K562 (cell line): ENCODE data around the gene RINL. TPM values are rescaled to one million over a fixed set of nuclear protein-coding genes. Genes with fewer than 3 reads are reported as not detected.
A peak's percentile ranks its signal among the peaks of the same experiment; 100 is the strongest.

Experiments
- BCL6 ChIP-seq: fragments of 250-450 bp; sonication (Bioruptor Pico); IDR thresholded peaks from 2 replicates; pipeline ENCODE4 v1.4.0; 2020
- CREB5 ChIP-seq: fragments of 250-450 bp; sonication (Bioruptor Pico); IDR thresholded peaks from 2 replicates; pipeline ENCODE4 v1.5.0; 2020; ENCODE audit warnings: mild to moderate bottlenecking
- ELK1 ChIP-seq: sonication (generic); formaldehyde crosslinking; IDR thresholded peaks from 2 replicates; pipeline ENCODE4 v1.8.1; 2022; ENCODE audit warnings: missing genetic modification reagents
- HEY1 ChIP-seq: fragments of 250-450 bp; sonication (Bioruptor Pico); IDR thresholded peaks from 2 replicates; pipeline ENCODE4 v1.5.0; 2020; ENCODE audit warnings: mild to moderate bottlenecking, moderate library complexity, borderline replicate concordance
- HMGXB4 ChIP-seq: sonication (generic); formaldehyde crosslinking; IDR thresholded peaks from 2 replicates; pipeline ENCODE4 v1.8.1; 2023; ENCODE audit warnings: mild to moderate bottlenecking, missing genetic modification reagents
- HSF4 ChIP-seq: fragments of 250-450 bp; sonication (Bioruptor Pico); IDR thresholded peaks from 2 replicates; pipeline ENCODE4 v2.1.2; 2022; ENCODE audit warnings: mild to moderate bottlenecking, moderate library complexity, borderline replicate concordance
- MITF ChIP-seq: IDR thresholded peaks from 2 replicates; pipeline ENCODE4 v1.6.1; 2014; ENCODE audit warnings: antibody characterized with exemption
- RUNX1 ChIP-seq: sonication (generic); IDR thresholded peaks from 2 replicates; pipeline ENCODE4 v1.6.1; 2016; ENCODE audit warnings: antibody characterized with exemption, low read depth
- ZBTB1 ChIP-seq: sonication (generic); formaldehyde crosslinking; IDR thresholded peaks from 2 replicates; pipeline ENCODE4 v1.8.1; 2023; ENCODE audit warnings: missing genetic modification reagents, low read depth, mild to moderate bottlenecking, borderline replicate concordance
- ZBTB40 ChIP-seq, 2 experiments: fragments of 450-650 bp in 1 of 2; sonication (generic) in 1 of 2; formaldehyde crosslinking in 1 of 2; IDR thresholded peaks; 2 replicates each; pipeline versions ENCODE4 v1.7.1 to v1.9.0; 2016 to 2022; ENCODE audit warnings: inconsistent platforms in 1 of 2, mild to moderate bottlenecking in 1 of 2, missing genetic modification reagents in 1 of 2
- ZBTB7A ChIP-seq: IDR thresholded peaks from 2 replicates; pipeline ENCODE4 v1.6.1; 2011; ENCODE audit warnings: low read depth, mild to moderate bottlenecking, low read length, moderate library complexity, borderline replicate concordance; ENCODE audit not compliant: control insufficient read depth
- ZNF780A ChIP-seq: fragments of 250-450 bp; sonication (Bioruptor Pico); IDR thresholded peaks from 2 replicates; pipeline ENCODE4 v1.5.0; 2021; ENCODE audit warnings: mild to moderate bottlenecking
- polyA plus RNA-seq, 8 experiments: library from polyadenylated mRNA; depleted of rRNA in 4 of 8; stranded (reverse) in 5 of 8; unstranded in 3 of 8; fragments of >200 nt; fragmentation: Nextera tagmentation in 2 of 8; fragmentation: Illumina TruSeq in 1 of 8; extraction: Ambion mirVana in 2 of 8; extraction: Trizol in 1 of 8; gene quantifications; 2 replicates each; pipeline versions ENCODE4 v1.2.1 to v1.2.3, GENCODE V29; 2011 to 2014; ENCODE audit warnings: inconsistent platforms in 1 of 8, missing spikeins in 1 of 8
- total RNA-seq, 7 experiments: library from RNA; depleted of rRNA in 6 of 7; stranded (reverse); fragments of >200 nt in 6 of 7; fragmentation: Illumina TruSeq in 2 of 7; extraction: Trizol in 2 of 7; gene quantifications; 2 replicates each; pipeline versions ENCODE4 v1.2.1 to v1.2.3, GENCODE V29; 2011 to 2021; ENCODE audit warnings: low replicate concordance in 1 of 7

Gene RINL
- total and polyA plus RNA-seq, 9 of the 15 experiments (the other 6 are each of a cell fraction or from before 2014, with no cell fraction given) = 0.82 to 10.9 (median 4.9) TPM

- no peak for TF ChIP-seq HMGXB4 (CRISPR knock-in tag)
- TF ChIP-seq CREB5 (CRISPR knock-in tag) = no peak
- TF ChIP-seq MITF = peak; percentile 74; the same call in 1 of the 2 replicates
- peak; percentile 68; the same call in 1 of the 2 replicates for TF ChIP-seq ZNF780A (CRISPR knock-in tag)
- TF ChIP-seq ELK1 = no peak
- no peak for TF ChIP-seq BCL6 (CRISPR knock-in tag)
- no peak for TF ChIP-seq HEY1
- TF ChIP-seq ZBTB1 (CRISPR knock-in tag) = no peak
- no peak for TF ChIP-seq ZBTB40 (IDR thresholded peaks at IDR 0.05)
- no peak for TF ChIP-seq ZBTB40 (CRISPR knock-in tag; IDR thresholded peaks at IDR 0.05)
- peak; percentile 97 for TF ChIP-seq ZBTB7A
- no peak for TF ChIP-seq RUNX1
- no peak for TF ChIP-seq HSF4 (CRISPR knock-in tag)
These were observed 26.3 kb downstream of the RINL start (continued) for GRCh38 chr19:38851622-38852230.
